Neural cell (in vitro differentiated cells): ENCODE data around the gene HOXA5. TPM values are rescaled to one million over a fixed set of nuclear protein-coding genes. Genes with fewer than 3 reads are reported as not detected.

Experiments used
- H2AFZ ChIP-seq: fragments of 200-600, 300-800 bp; sonication (generic), shearing (Covaris generic); 2 replicates; pipeline ENCODE4 v1.6.0; 2014; ENCODE audit warnings: low read depth, mild to moderate bottlenecking, antibody characterized with exemption, low read length, moderate library complexity
- H3F3A ChIP-seq: fragments of 200-600 bp; shearing (Covaris generic); 2 replicates; pipeline ENCODE4 v1.6.1; 2016; ENCODE audit warnings: mild to moderate bottlenecking, moderate library complexity, mixed read lengths, antibody characterized with exemption, low read length; ENCODE audit not compliant: insufficient read depth, poor library complexity, severe bottlenecking
- H3K27ac ChIP-seq: fragments of 200-600, 300-800 bp; sonication (generic), shearing (Covaris generic); 2 replicates; pipeline ENCODE4 v1.5.1; 2014; ENCODE audit warnings: mild to moderate bottlenecking, low read length, moderate library complexity
- H3K27me3 ChIP-seq: fragments of 300-800, 200-600 bp; sonication (generic), shearing (Covaris generic); 2 replicates; pipeline ENCODE4 v1.6.0; 2014; ENCODE audit warnings: mild to moderate bottlenecking, low read depth, low read length, moderate library complexity; ENCODE audit not compliant: insufficient read depth
- H3K36me3 ChIP-seq: fragments of 300-800, 200-600 bp; sonication (generic), shearing (Covaris generic); 2 replicates; pipeline ENCODE4 v1.5.1; 2014; ENCODE audit warnings: mild to moderate bottlenecking, antibody characterized with exemption, low read length, moderate library complexity; ENCODE audit not compliant: insufficient read depth
- H3K4me2 ChIP-seq: fragments of 300-800, 200-600 bp; sonication (generic), shearing (Covaris generic); 2 replicates; pipeline ENCODE4 v1.6.0; 2014; ENCODE audit warnings: mild to moderate bottlenecking, low read length
- H3K4me3 ChIP-seq: fragments of 300-800, 200-600 bp; sonication (generic), shearing (Covaris generic); 2 replicates; pipeline ENCODE4 v1.5.1; 2014; ENCODE audit warnings: mild to moderate bottlenecking, low read length, moderate library complexity
- H3K79me2 ChIP-seq: fragments of 200-600 bp; shearing (Covaris generic); replicated peaks from 2 replicates; pipeline ENCODE4 v1.6.0; 2014; ENCODE audit warnings: mild to moderate bottlenecking, low read length, moderate library complexity; ENCODE audit not compliant: insufficient read depth
- H3K9ac ChIP-seq: fragments of 300-800, 200-600 bp; sonication (generic), shearing (Covaris generic); 2 replicates; pipeline ENCODE4 v1.6.1; 2016; ENCODE audit warnings: mild to moderate bottlenecking, low read length, mixed read lengths
- H3K9me2 ChIP-seq: fragments of 200-600 bp; shearing (Covaris generic); 2 replicates; pipeline ENCODE4 v1.6.1; 2016; ENCODE audit warnings: mild to moderate bottlenecking, low read length, mixed read lengths; ENCODE audit not compliant: insufficient read depth
- H3K9me3 ChIP-seq: fragments of 200-600, 300-800 bp; sonication (generic), shearing (Covaris generic); 2 replicates; pipeline ENCODE4 v1.6.1; 2016; ENCODE audit warnings: mild to moderate bottlenecking, mixed run types, low read length, moderate library complexity, mixed read lengths
- H4K20me1 ChIP-seq: fragments of 200-600 bp; shearing (Covaris generic); 2 replicates; pipeline ENCODE4 v1.6.1; 2016; ENCODE audit warnings: mild to moderate bottlenecking, mixed run types; ENCODE audit not compliant: insufficient read depth
- EP300 ChIP-seq: fragments of 450-650 bp; conservative IDR thresholded peaks from 2 replicates; pipeline ENCODE4 v1.6.1; 2014; ENCODE audit warnings: antibody characterized with exemption, mild to moderate bottlenecking, moderate library complexity; ENCODE audit not compliant: poor library complexity, severe bottlenecking
- EZH2 ChIP-seq: fragments of 200-600, 300-800 bp; shearing (Covaris generic), sonication (generic); IDR thresholded peaks from 2 replicates; pipeline ENCODE4 v1.6.1; 2014; ENCODE audit warnings: antibody characterized with exemption, low read length, borderline replicate concordance, mild to moderate bottlenecking; ENCODE audit not compliant: insufficient read depth, poor library complexity, severe bottlenecking
- MXI1 ChIP-seq: fragments of 450-650 bp; conservative IDR thresholded peaks from 2 replicates; pipeline ENCODE4 v1.6.1; 2014; ENCODE audit warnings: antibody characterized with exemption, mild to moderate bottlenecking; ENCODE audit not compliant: poor library complexity, severe bottlenecking
- POLR2AphosphoS5 ChIP-seq: IDR thresholded peaks from 2 replicates; pipeline ENCODE4 v1.6.1; 2012
- RAD21 ChIP-seq: fragments of 450-650 bp; conservative IDR thresholded peaks from 2 replicates; pipeline ENCODE4 v1.6.1; 2014; ENCODE audit warnings: antibody characterized with exemption, mild to moderate bottlenecking, moderate library complexity
- SMC3 ChIP-seq: fragments of 450-650 bp; conservative IDR thresholded peaks from 2 replicates; pipeline ENCODE4 v1.6.1; 2014; ENCODE audit warnings: antibody characterized with exemption, mild to moderate bottlenecking, moderate library complexity; ENCODE audit not compliant: poor library complexity
- TAF1 ChIP-seq: IDR thresholded peaks from 2 replicates; pipeline ENCODE4 v1.6.1; 2012; ENCODE audit warnings: low read depth
- polyA plus RNA-seq: library from polyadenylated mRNA; depleted of rRNA; stranded (reverse); fragments of >200 nt; gene quantifications from 2 replicates; pipeline ENCODE4 v1.2.3, GENCODE V29; 2014
- TF ChIP-seq, protein P1 (sequence below): IDR thresholded peaks from 2 replicates; pipeline ENCODE4 v1.6.1; 2012; ENCODE audit warnings: borderline replicate concordance
- TF ChIP-seq, protein P2 (sequence below): fragments of 450-650 bp; IDR thresholded peaks from 2 replicates; pipeline ENCODE4 v1.5.1; 2014; ENCODE audit warnings: antibody characterized with exemption, mild to moderate bottlenecking, moderate library complexity; ENCODE audit not compliant: poor library complexity, severe bottlenecking

Gene HOXA5
- polyA plus RNA-seq, 1 donor from 2014 or later = not detected

DNA sequence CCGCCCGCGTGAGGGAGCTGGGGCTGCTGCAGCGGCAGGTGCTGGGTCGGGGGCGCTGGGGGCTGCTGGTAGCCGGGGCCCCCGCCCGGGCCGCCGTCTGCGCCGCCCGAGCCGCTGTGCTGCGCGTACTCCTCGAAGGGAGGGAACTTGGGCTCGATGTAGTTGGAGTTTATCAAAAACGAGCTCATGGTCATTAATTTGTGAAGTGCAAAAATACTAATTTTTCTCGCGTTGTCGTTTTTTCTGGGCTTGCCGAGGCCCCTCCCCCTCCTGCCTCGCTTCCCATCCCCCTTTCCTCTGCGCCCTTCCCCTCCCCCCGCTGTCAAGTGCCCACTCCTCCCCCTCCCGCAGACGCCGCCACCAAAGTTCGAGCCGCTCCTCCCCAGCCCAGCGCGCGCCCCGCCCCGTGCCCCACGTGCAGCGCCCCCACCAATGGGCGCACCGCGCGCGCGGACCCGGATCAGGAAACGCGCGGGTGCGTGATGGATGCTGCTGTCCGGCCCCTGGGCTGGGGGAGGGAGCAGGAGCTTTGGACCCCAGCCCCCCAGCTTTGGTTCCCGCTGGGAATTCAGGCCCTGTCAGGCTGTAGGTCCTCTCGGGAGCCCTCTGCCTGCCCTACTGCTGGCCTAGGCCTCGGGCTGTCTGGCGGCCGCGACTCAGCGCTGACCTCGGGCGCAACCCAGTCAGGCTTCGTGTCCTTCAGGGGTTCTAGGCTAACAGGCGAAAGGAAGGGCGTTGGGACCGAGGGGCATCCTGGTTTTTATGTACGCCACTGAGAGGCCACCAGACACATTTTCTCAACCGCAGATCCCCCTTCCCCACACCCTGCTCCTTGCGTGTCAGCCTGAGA lies 12.7 kb downstream of the HOXA5 start, which contains the start of gene HOXA4:
TSS of gene HOXA4 (minus strand) at position 218 of the 850 bp plus-strand sequence. CDS start at position 194, 24 bp downstream.
- H4K20me1 ChIP-seq = no peaks in the 10 kb centered on the region
- no peak within 1 kb of the TSS for H3K9ac ChIP-seq
- no peaks in the 10 kb centered on the region for H3K9me2 ChIP-seq
- no peak within 1 kb of the TSS for H2AFZ ChIP-seq
- peak within 1 kb of the TSS; percentile 62 for H3K4me3 ChIP-seq
- H3K27me3 ChIP-seq = peaks cover 98% of the 10 kb centered on the region
- no peaks in the 10 kb centered on the region for H3K79me2 ChIP-seq
- H3K4me2 ChIP-seq = no peak within 1 kb of the TSS
- H3F3A ChIP-seq = no peaks in the 10 kb centered on the region
- no peak within 1 kb of the TSS for H3K27ac ChIP-seq
- TF ChIP-seq, protein P1, sequence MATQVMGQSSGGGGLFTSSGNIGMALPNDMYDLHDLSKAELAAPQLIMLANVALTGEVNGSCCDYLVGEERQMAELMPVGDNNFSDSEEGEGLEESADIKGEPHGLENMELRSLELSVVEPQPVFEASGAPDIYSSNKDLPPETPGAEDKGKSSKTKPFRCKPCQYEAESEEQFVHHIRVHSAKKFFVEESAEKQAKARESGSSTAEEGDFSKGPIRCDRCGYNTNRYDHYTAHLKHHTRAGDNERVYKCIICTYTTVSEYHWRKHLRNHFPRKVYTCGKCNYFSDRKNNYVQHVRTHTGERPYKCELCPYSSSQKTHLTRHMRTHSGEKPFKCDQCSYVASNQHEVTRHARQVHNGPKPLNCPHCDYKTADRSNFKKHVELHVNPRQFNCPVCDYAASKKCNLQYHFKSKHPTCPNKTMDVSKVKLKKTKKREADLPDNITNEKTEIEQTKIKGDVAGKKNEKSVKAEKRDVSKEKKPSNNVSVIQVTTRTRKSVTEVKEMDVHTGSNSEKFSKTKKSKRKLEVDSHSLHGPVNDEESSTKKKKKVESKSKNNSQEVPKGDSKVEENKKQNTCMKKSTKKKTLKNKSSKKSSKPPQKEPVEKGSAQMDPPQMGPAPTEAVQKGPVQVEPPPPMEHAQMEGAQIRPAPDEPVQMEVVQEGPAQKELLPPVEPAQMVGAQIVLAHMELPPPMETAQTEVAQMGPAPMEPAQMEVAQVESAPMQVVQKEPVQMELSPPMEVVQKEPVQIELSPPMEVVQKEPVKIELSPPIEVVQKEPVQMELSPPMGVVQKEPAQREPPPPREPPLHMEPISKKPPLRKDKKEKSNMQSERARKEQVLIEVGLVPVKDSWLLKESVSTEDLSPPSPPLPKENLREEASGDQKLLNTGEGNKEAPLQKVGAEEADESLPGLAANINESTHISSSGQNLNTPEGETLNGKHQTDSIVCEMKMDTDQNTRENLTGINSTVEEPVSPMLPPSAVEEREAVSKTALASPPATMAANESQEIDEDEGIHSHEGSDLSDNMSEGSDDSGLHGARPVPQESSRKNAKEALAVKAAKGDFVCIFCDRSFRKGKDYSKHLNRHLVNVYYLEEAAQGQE = no peak
- peak; percentile 45 for TF ChIP-seq EZH2
- no peaks in the 10 kb centered on the region for H3K36me3 ChIP-seq
- H3K9me3 ChIP-seq = peaks cover 16% of the 10 kb centered on the region

DNA sequence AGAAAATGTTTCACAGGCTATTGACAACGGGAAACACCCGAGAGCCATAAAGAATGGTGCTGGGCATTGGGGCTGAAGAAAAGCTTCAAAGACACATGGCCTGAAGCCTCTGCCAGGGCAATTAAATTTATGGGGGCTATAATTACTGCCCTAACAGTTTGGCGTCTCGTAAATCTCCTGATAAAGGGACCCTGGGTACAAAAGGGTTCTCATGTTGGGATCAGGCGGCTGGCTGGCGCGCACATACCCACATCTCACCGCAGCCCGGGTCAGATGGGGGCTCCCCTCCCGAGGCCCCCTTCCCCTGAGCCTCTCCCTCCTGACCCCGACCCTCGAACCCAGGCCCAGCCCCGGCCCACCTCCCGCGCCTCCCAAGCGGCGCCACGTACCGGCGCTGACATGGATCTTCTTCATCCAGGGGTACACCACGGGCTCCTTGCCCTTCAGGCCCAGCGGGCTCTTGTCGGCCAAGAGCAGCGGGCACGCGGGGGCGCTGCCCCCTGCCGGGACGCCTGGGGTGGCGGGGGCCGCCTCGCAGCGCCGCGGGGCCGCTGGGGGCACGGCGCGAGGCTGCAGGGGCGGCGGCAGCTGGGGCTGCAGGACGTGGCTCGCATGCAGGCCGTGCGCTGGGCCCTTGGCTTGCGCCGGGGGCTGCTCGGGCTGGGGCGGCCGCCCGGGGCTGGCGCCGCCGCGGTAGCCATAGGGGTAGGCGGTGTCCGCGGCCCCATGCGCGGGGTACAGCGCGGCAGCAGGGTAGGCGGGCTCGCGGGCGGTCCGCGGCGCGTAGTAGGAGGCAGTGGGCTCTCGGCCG lies 13.5 kb downstream of the HOXA5 start:
- TF ChIP-seq, protein P1 = no peak
- TF ChIP-seq RAD21 (no peak), EZH2 (no peak), EP300 (no peak), MXI1 (no peak), TAF1 (no peak), POLR2AphosphoS5 (no peak), SMC3 (no peak)
- TF ChIP-seq, protein P2, sequence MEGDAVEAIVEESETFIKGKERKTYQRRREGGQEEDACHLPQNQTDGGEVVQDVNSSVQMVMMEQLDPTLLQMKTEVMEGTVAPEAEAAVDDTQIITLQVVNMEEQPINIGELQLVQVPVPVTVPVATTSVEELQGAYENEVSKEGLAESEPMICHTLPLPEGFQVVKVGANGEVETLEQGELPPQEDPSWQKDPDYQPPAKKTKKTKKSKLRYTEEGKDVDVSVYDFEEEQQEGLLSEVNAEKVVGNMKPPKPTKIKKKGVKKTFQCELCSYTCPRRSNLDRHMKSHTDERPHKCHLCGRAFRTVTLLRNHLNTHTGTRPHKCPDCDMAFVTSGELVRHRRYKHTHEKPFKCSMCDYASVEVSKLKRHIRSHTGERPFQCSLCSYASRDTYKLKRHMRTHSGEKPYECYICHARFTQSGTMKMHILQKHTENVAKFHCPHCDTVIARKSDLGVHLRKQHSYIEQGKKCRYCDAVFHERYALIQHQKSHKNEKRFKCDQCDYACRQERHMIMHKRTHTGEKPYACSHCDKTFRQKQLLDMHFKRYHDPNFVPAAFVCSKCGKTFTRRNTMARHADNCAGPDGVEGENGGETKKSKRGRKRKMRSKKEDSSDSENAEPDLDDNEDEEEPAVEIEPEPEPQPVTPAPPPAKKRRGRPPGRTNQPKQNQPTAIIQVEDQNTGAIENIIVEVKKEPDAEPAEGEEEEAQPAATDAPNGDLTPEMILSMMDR = no peak
- no peaks in the 10 kb centered on the region for H3K9me2 ChIP-seq
- H3K36me3 ChIP-seq = no peaks in the 10 kb centered on the region
- H3F3A ChIP-seq = no peaks in the 10 kb centered on the region
- peaks cover 16% of the 10 kb centered on the region for H3K9me3 ChIP-seq
- H3K9ac ChIP-seq = no peak overlapping the region
- no peak overlapping the region for H2AFZ ChIP-seq
- H3K27me3 ChIP-seq = peaks cover 98% of the 10 kb centered on the region
- no peak overlapping the region for H3K27ac ChIP-seq
- no peaks in the 10 kb centered on the region for H3K79me2 ChIP-seq
- no peak overlapping the region for H3K4me2 ChIP-seq
- H3K4me3 ChIP-seq = no peak overlapping the region
- no peaks in the 10 kb centered on the region for H4K20me1 ChIP-seq
